Upper lobe of right lung (tissue), 1 donor: ENCODE results near the gene RANBP3. TPM values are rescaled to one million over a fixed set of nuclear protein-coding genes. Genes with fewer than 3 reads are reported as not detected.
"Not testable (repeated sequence)": the region's sequence is repeated elsewhere in the genome, so short reads cannot be mapped to it uniquely, and the experiment has no call there.

Experiments
- ATAC-seq: fragments of 200-7000 bp; cut with Tn5 transposase; one replicate; pipeline ENCODE4 v1.9.1; 2020; ENCODE audit warnings: mild to moderate bottlenecking, moderate library complexity
- DNase-seq: peaks from one replicate; pipeline ENCODE4 v3.0.0-alpha.2; 2020
- H3K27ac ChIP-seq: fragments of 200-600 bp; one replicate; pipeline ENCODE4 v1.8.0; 2022
- H3K27me3 ChIP-seq: fragments of 200-600 bp; one replicate; pipeline ENCODE4 v1.8.0; 2022; ENCODE audit warnings: mild to moderate bottlenecking
- H3K36me3 ChIP-seq: fragments of 200-600 bp; one replicate; pipeline ENCODE4 v1.8.0; 2022
- H3K4me1 ChIP-seq: fragments of 200-600 bp; one replicate; pipeline ENCODE4 v1.8.0; 2022
- H3K4me3 ChIP-seq: fragments of 200-600 bp; one replicate; pipeline ENCODE4 v1.8.0; 2022; ENCODE audit warnings: mild to moderate bottlenecking
- H3K9me3 ChIP-seq: fragments of 200-600 bp; one replicate; pipeline ENCODE4 v1.8.0; 2022
- intact Hi-C: fragments of 100-400 bp; cut with DNase I; formaldehyde crosslinking; loops from one replicate; pipeline ENCODE4 v1.11.0; 2022
- long read RNA-seq: library from polyadenylated mRNA; unstranded; transcript quantifications from one replicate; pipeline ENCODE4 v2.0.0, GENCODE V29; 2021
- total RNA-seq: library from RNA; stranded (reverse); fragmentation: NEBNext Ultra II Directional; extraction: Animal tissue kit (Norgen Biotek cat#: 25700); gene quantifications from one replicate; pipeline ENCODE4 v1.2.1, GENCODE V29; 2021
- TF ChIP-seq, protein P1 (sequence below): fragments of 200-600 bp; IDR thresholded peaks from one replicate; pipeline ENCODE4 v1.8.0; 2022; ENCODE audit warnings: antibody characterized with exemption
- donor health status: DM: no; HTN: yes; CAD: no; lungs with severe emphysema.

RANBP3 gene, protein sequence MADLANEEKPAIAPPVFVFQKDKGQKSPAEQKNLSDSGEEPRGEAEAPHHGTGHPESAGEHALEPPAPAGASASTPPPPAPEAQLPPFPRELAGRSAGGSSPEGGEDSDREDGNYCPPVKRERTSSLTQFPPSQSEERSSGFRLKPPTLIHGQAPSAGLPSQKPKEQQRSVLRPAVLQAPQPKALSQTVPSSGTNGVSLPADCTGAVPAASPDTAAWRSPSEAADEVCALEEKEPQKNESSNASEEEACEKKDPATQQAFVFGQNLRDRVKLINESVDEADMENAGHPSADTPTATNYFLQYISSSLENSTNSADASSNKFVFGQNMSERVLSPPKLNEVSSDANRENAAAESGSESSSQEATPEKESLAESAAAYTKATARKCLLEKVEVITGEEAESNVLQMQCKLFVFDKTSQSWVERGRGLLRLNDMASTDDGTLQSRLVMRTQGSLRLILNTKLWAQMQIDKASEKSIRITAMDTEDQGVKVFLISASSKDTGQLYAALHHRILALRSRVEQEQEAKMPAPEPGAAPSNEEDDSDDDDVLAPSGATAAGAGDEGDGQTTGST
- total RNA-seq, result 65.5 TPM
- long read RNA-seq, transcript RANBP3-201 (16 exons, 1,762 nt), result minor isoform, 8 of 48 reads
- long read RNA-seq, transcript RANBP3-220 (16 exons, 1,783 nt), result major isoform, 12 of 48 reads
- long read RNA-seq, partial matches to known transcripts, result 7 of 48 reads
- long read RNA-seq, other reads (novel, unspliced or antisense), result 20 of 48 reads

- ATAC-seq (peak; percentile 97), DNase-seq (peak; percentile 100)
- Histone ChIP-seq H3K4me1 (peaks cover 33% of the 10 kb centered on the region), H3K27me3 (no peaks in the 10 kb centered on the region), H3K4me3 (peak within 1 kb of the TSS; percentile 99), H3K27ac (peak within 1 kb of the TSS; percentile 92), H3K36me3 (peaks cover 24% of the 10 kb centered on the region), H3K9me3 (no peaks in the 10 kb centered on the region)
- intact Hi-C loops, result no loop called here
- TF ChIP-seq, protein P1, sequence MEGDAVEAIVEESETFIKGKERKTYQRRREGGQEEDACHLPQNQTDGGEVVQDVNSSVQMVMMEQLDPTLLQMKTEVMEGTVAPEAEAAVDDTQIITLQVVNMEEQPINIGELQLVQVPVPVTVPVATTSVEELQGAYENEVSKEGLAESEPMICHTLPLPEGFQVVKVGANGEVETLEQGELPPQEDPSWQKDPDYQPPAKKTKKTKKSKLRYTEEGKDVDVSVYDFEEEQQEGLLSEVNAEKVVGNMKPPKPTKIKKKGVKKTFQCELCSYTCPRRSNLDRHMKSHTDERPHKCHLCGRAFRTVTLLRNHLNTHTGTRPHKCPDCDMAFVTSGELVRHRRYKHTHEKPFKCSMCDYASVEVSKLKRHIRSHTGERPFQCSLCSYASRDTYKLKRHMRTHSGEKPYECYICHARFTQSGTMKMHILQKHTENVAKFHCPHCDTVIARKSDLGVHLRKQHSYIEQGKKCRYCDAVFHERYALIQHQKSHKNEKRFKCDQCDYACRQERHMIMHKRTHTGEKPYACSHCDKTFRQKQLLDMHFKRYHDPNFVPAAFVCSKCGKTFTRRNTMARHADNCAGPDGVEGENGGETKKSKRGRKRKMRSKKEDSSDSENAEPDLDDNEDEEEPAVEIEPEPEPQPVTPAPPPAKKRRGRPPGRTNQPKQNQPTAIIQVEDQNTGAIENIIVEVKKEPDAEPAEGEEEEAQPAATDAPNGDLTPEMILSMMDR, result no peak
These were observed at the start of gene RANBP3 for GRCh38 chr19:5977785-5978605. Gene RANBP3, minus strand, starts transcription at chr19:5978140. Its CDS starts 58 bp downstream, at chr19:5978082.

- no peak overlapping the region for H3K27ac ChIP-seq
- ATAC-seq, result no peak
- H3K36me3 ChIP-seq, result peaks cover 3% of the 10 kb centered on the region
- H3K4me3 ChIP-seq, result no peak overlapping the region
- peaks cover 5% of the 10 kb centered on the region for H3K4me1 ChIP-seq
- no peaks in the 10 kb centered on the region for H3K9me3 ChIP-seq
- intact Hi-C loops, result no loop called here
- DNase-seq, result peak; percentile 38
- TF ChIP-seq, protein P1, result no peak
- no peaks in the 10 kb centered on the region for H3K27me3 ChIP-seq
These were observed 48.7 kb upstream of the RANBP3 start for GRCh38 chr19:6026390-6027227.

GRCh38 chr19:6024756-6025155, 46.8 kb upstream of the RANBP3 start:
- H3K9me3 ChIP-seq, H3K36me3 ChIP-seq, DNase-seq, ATAC-seq, H3K4me1 ChIP-seq, H3K27me3 ChIP-seq, H3K4me3 ChIP-seq, intact Hi-C loops, H3K27ac ChIP-seq: not testable (repeated sequence)

- H3K9me3 ChIP-seq, result no peaks in the 10 kb centered on the region
- intact Hi-C loops, result no loop called here
- TF ChIP-seq, protein P1, result no peak
- ATAC-seq (no peak), DNase-seq (no peak)
- no peak overlapping the region for H3K4me3 ChIP-seq
- no peaks in the 10 kb centered on the region for H3K27me3 ChIP-seq
- no peak overlapping the region for H3K27ac ChIP-seq
- peaks cover 3% of the 10 kb centered on the region for H3K36me3 ChIP-seq
- H3K4me1 ChIP-seq, result peaks cover 5% of the 10 kb centered on the region
These were observed 46.0 kb upstream of the RANBP3 start for GRCh38 chr19:6023936-6024335.

DNA sequence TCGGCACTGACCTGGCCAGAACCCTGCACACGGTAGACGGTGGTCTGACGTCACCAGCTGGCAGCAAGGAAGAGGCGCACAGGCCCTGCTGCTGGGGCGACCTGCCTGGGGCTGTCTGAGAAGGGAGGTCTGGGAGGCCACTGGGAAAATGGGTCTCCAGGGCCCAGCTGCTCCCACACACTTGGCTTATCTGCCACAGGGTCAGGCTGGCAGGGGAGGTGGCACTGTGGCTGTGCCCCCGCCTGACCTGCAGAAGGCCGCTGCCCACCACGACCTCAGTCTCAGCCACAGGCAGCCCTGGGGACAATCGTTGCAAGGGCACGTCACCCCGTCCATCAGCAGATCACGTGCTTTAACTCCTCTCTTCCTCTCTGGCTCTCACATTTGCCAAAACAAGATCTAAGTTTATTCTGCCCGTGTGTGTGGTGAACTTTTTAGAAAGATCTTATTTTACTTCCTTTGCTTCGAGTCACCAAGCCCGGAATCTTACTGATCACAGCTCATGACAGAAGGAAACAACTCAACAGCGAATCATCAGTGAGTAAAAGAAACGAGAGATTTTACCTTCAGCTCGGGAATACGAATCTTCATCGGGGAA, 45.2 kb upstream of the RANBP3 start:
- H3K4me3 ChIP-seq, result no peak overlapping the region
- peaks cover 3% of the 10 kb centered on the region for H3K36me3 ChIP-seq
- no peak for ATAC-seq

More for the DNA sequence above, 45.2 kb upstream of the RANBP3 start:
- H3K27me3 ChIP-seq, result no peaks in the 10 kb centered on the region
- DNase-seq, result no peak
- TF ChIP-seq, protein P1, result no peak
- peaks cover 5% of the 10 kb centered on the region for H3K4me1 ChIP-seq
- intact Hi-C loops, result no loop called here
- peak overlapping the region; percentile 58 for H3K27ac ChIP-seq
- no peaks in the 10 kb centered on the region for H3K9me3 ChIP-seq
